ENCODE data around the gene SYNGR3. TPM values are rescaled to one million over a fixed set of nuclear protein-coding genes. Genes with fewer than 3 reads are reported as not detected.

SYNGR3 gene
- total and polyA plus RNA-seq, 2 of the 13 experiments (the other 11 are each of a cell fraction or from before 2014, with no cell fraction given) = 0.97 to 5.7 TPM

- TF ChIP-seq, protein P1, sequence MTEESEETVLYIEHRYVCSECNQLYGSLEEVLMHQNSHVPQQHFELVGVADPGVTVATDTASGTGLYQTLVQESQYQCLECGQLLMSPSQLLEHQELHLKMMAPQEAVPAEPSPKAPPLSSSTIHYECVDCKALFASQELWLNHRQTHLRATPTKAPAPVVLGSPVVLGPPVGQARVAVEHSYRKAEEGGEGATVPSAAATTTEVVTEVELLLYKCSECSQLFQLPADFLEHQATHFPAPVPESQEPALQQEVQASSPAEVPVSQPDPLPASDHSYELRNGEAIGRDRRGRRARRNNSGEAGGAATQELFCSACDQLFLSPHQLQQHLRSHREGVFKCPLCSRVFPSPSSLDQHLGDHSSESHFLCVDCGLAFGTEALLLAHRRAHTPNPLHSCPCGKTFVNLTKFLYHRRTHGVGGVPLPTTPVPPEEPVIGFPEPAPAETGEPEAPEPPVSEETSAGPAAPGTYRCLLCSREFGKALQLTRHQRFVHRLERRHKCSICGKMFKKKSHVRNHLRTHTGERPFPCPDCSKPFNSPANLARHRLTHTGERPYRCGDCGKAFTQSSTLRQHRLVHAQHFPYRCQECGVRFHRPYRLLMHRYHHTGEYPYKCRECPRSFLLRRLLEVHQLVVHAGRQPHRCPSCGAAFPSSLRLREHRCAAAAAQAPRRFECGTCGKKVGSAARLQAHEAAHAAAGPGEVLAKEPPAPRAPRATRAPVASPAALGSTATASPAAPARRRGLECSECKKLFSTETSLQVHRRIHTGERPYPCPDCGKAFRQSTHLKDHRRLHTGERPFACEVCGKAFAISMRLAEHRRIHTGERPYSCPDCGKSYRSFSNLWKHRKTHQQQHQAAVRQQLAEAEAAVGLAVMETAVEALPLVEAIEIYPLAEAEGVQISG (CRISPR knock-in tag; IDR thresholded peaks at IDR 0.05) = peak; percentile 55; the same call in 1 of the 2 replicates
- TF ChIP-seq ZHX1 (CRISPR knock-in tag; IDR thresholded peaks at IDR 0.05; ENCODE audit: low read depth) (0 out of 2 replicates have a peak, but pooled peaks have one; percentile 17), KLF15 (CRISPR knock-in tag; IDR thresholded peaks at IDR 0.05; ENCODE audit: borderline replicate concordance) (peak; percentile 63; the same call in 1 of the 2 replicates), ZBTB2 (CRISPR knock-in tag; IDR thresholded peaks at IDR 0.05; ENCODE audit: low read depth) (no peak), KDM4B (CRISPR knock-in tag; IDR thresholded peaks at IDR 0.05) (0 out of 2 replicates have a peak, but pooled peaks have one; percentile 37), KDM5B (CRISPR knock-in tag; IDR thresholded peaks at IDR 0.05; ENCODE audit: borderline replicate concordance) (peak; percentile 89; the same call in 1 of the 2 replicates), ZNF160 (CRISPR knock-in tag; IDR thresholded peaks at IDR 0.05) (peak; percentile 27; the same call in 1 of the 2 replicates), MAF1 (CRISPR knock-in tag; IDR thresholded peaks at IDR 0.05; ENCODE audit: borderline replicate concordance) (no peak), SAP130 (CRISPR knock-in tag; IDR thresholded peaks at IDR 0.05; ENCODE audit: low read depth) (peak; percentile 96), NFRKB (IDR thresholded peaks at IDR 0.05) (no peak), MZF1 (CRISPR knock-in tag; IDR thresholded peaks at IDR 0.05; ENCODE audit: borderline replicate concordance) (no peak), ZFP62 (CRISPR knock-in tag; IDR thresholded peaks at IDR 0.05) (no peak), ZKSCAN5 (CRISPR knock-in tag; IDR thresholded peaks at IDR 0.05) (no peak), MAZ (IDR thresholded peaks at IDR 0.05; ENCODE audit: borderline replicate concordance, low read depth, low read length) (peak; percentile 68; the same call in 1 of the 2 replicates), MAZ (CRISPR knock-in tag; IDR thresholded peaks at IDR 0.05; ENCODE audit: low read depth) (peak; percentile 82; the same call in 1 of the 2 replicates), ETV5 (CRISPR knock-in tag; IDR thresholded peaks at IDR 0.05; ENCODE audit: borderline replicate concordance) (peak; percentile 60), ZNF253 (CRISPR knock-in tag; IDR thresholded peaks at IDR 0.05; ENCODE audit: borderline replicate concordance) (no peak), RARA (CRISPR knock-in tag; IDR thresholded peaks at IDR 0.05) (no peak; the same call in 1 of the 2 replicates), MIER3 (CRISPR knock-in tag; IDR thresholded peaks at IDR 0.05; ENCODE audit: borderline replicate concordance) (0 out of 2 replicates have a peak, but pooled peaks have one; percentile 14), ZBTB42 (CRISPR knock-in tag; IDR thresholded peaks at IDR 0.05) (no peak), ZNF136 (CRISPR knock-in tag; IDR thresholded peaks at IDR 0.05; ENCODE audit: low read depth) (no peak), ZC3H13 (CRISPR knock-in tag; IDR thresholded peaks at IDR 0.05) (peak; percentile 53; the same call in 1 of the 2 replicates)
Measured at GRCh38 chr16:1942810-1943726, 46.7 kb upstream of the SYNGR3 start, which contains the start of gene MSRB1 (continued).

Data from HepG2 (cell line).